ENCODE results near the gene OR5C1.
"Not testable (repeated sequence)": the region's sequence is repeated elsewhere in the genome, so short reads cannot be mapped to it uniquely, and the experiment has no call there.

OR5C1 gene

GRCh38 chr9:122812736-122813135 is 24.0 kb downstream of the OR5C1 start:
- no peak for DNase-seq

- no peak for DNase-seq
These were observed 25.8 kb downstream of the OR5C1 start for GRCh38 chr9:122814545-122814944.

GRCh38 chr9:122815544-122815943 is 26.8 kb downstream of the OR5C1 start:
- no peak for DNase-seq

GRCh38 chr9:122816163-122816867 is 27.6 kb downstream of the OR5C1 start:
- peak; percentile 24 for DNase-seq

DNA sequence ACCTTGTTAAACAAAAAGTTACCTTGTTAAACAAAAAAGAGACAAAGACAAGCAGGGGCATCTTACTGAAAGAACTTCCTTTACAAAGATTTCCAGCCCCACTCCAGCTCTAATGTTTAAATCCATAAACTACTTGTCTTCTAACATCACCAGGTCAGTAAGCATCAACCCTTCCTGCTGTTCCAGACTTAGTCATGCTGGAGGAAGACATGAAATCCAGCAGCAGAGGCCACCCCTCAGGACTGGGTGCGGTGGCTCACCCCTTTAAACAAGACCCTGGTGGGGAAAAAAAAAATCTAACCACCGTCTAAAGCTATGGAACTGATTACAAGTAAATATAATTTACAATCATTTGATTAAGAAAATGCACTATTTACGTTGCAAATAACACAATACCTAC is 30.6 kb downstream of the OR5C1 start:
- DNase-seq, result no peak

DNA sequence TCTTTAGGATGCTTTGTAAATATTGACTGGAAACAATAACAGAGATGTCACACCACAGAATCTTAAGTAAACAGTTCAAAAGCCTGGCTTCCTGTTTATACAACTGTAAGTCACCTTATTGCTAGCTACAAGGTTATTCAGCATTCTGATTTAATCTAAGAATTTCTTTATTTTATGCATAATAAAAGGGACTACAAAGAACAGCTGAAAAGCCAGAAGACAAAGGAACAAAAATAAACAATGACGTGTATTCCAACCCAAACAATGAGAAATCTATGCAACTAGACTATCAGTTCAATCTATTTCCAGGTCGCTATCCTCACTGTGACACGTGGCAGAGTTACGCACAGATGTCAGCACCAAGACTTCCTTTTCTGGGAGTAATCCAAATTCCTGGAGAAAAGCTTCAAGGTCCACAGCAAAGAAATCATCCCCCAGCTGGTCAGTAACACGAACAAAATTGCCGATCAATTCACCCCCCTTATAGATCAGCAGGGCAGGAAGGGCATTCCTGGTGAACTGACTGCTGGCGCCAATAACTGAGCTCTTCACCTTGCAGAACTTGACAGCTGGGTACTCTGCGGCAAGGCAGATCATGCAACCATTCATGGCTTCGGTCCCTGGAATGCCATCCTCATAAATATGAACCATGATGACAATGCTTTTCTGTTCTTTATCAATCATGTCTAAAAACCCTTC is 31.2 kb downstream of the OR5C1 start:
- DNase-seq, result no peak

GRCh38 chr9:122820490-122820845 is 31.7 kb downstream of the OR5C1 start:
- no peak for DNase-seq

GRCh38 chr9:122821278-122821943 is 32.7 kb downstream of the OR5C1 start:
- DNase-seq, result peak; percentile 27

DNA sequence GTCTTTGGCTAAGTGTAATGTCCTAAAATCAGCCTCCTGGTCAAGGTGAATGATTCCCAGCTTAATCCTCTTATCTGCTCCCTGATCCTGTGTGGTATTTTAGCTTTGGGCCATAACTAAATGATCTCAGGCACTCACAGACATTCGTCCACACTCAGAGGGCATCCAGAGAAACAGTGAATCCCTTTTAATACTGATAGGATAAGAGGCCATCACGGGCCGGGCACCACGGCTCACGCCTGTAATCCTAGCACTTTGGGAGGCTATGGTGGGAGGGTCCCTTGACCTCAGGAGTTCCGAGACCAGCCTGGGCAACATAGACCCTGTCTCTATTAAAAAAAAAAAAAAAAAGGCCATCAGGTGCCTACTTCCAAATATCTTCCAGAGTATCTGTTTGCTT is 33.3 kb downstream of the OR5C1 start:
- no peak for DNase-seq

DNA sequence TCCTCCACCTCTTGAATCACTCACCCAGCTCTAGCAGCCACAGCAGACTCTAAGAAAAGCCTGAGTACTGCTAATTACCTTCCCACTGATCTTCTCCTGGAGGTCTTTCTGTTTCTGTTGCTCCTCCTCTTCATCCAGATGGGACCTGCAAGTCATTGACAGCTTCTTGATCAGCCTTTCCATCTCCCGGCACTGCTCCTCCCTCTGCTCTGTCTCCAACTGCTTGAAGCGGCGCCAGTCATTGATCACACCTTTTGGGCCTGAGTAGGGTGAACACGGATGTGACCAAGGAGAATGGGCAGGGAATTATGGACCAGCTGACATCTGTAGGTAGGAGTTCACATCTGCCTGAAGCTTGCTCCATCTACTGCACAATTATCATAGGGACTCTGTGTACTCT is 34.2 kb downstream of the OR5C1 start:
- no peak for DNase-seq

- DNase-seq, result no peak
These were observed 39.0 kb downstream of the OR5C1 start for GRCh38 chr9:122827761-122828093.

DNA sequence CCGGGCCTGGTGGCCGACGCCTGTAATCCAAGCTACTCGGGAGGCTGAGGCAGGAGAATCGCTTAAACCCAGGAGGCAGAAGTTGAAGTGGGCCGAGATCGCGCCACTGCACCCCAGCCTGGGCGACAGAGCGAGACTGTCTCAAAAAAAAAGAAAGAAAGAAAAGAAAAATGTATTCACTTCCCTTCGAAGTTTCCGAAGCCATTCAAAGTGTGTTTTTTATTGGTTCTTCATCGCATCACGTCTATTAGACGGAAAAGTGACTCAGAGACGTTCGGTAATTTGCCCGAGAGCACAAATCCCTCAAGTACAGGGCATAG is 40.2 kb downstream of the OR5C1 start:
- DNase-seq, result not testable (repeated sequence)

- no peak for DNase-seq
These were observed 43.5 kb downstream of the OR5C1 start for GRCh38 chr9:122832194-122832593.

DNA sequence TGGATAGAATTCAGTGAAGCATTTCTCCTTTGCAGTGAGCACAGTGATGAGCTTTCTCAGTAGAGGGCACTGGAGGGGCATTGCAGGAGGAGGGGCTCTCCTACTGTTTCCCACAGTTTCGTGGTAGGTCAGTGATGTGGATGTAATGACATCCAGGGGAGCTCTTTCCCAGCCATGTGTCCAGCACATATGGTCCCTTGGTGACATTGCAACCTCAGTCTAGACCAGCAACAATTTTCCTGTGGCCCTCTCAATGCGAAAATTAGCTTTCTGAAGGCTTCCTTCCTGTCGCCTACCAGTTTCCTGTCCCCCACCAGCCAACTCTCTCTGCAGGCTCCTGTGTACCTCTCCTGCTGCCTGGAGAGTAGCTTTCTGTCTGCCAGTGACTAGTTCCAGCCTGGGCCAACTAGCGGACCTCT is 46.6 kb downstream of the OR5C1 start:
- DNase-seq, result no peak

DNA sequence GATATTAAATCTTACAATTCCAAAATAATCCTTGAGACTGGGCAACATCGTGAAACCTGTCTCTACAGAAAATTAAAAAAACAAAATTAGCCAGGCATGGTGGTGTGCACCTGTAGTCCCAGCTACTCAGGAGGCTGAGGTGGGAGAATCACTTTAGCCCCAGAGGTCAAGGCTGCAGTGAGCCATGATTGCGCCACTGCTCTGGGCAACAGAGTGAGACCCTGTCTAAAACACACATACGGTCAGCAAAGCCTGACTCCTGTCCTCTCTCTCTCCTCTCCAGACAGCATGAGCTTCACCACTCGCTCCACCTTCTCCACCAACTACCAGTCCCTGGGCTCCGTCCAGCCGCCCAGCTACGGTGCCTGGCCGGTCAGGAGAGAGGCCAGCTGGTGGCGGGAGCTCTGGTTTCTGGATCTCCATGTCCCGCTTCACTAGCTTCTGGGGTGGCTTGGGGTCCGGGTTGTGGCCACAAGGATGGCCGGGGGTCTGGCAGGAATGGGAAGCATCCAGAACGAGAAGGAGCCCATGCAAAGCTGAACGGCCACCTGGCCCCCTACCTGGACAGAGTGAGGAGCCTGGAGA is 48.6 kb downstream of the OR5C1 start:
- no peak for DNase-seq

- DNase-seq, result not testable (repeated sequence)
These were observed 49.7 kb downstream of the OR5C1 start for GRCh38 chr9:122838441-122838840.

Measured in CD4-positive, alpha-beta T cell treated with Interferon gamma for 1 hour (primary cell).